HUES48 (cell line): ENCODE measurements around the gene B3GNT3.

Source experiments
- H3K27ac ChIP-seq: one replicate; pipeline ENCODE4 v1.7.0; 2013; ENCODE audit warnings: low read depth, low read length, inconsistent platforms
- H3K27me3 ChIP-seq: 2 replicates; pipeline ENCODE4 v1.6.1; 2013; ENCODE audit warnings: mild to moderate bottlenecking, low read length; ENCODE audit not compliant: control insufficient read depth, insufficient read depth
- H3K36me3 ChIP-seq: 2 replicates; pipeline ENCODE4 v1.6.1; 2013; ENCODE audit warnings: low read length; ENCODE audit not compliant: control insufficient read depth, insufficient read depth
- H3K4me1 ChIP-seq: 2 replicates; pipeline ENCODE4 v1.6.1; 2013; ENCODE audit warnings: mild to moderate bottlenecking, low read length; ENCODE audit not compliant: control insufficient read depth, insufficient read depth
- H3K4me3 ChIP-seq: 2 replicates; pipeline ENCODE4 v1.5.1; 2013; ENCODE audit warnings: mild to moderate bottlenecking, low read depth, low read length
- H3K9ac ChIP-seq: 2 replicates; pipeline ENCODE4 v1.6.1; 2013; ENCODE audit warnings: mild to moderate bottlenecking, low read depth, low read length, moderate library complexity
- H3K9me3 ChIP-seq: 2 replicates; pipeline ENCODE4 v1.6.1; 2013; ENCODE audit warnings: low read length; ENCODE audit not compliant: control insufficient read depth, insufficient read depth

Gene B3GNT3

GRCh38 chr19:17803264-17803896 lies 8.4 kb downstream of the B3GNT3 start:
- H3K4me3 ChIP-seq: no peak overlapping the region
- H3K36me3 ChIP-seq: no peaks in the 10 kb centered on the region

GRCh38 chr19:17805427-17805826 lies 10.5 kb downstream of the B3GNT3 start:
- no peak overlapping the region for H3K4me3 ChIP-seq
- no peaks in the 10 kb centered on the region for H3K27me3 ChIP-seq
- no peak overlapping the region for H3K27ac ChIP-seq
- no peaks in the 10 kb centered on the region for H3K36me3 ChIP-seq
- H3K9ac ChIP-seq: no peak overlapping the region
- H3K4me1 ChIP-seq: no peaks in the 10 kb centered on the region
- H3K9me3 ChIP-seq: no peaks in the 10 kb centered on the region

More at GRCh38 chr19:17803264-17803896, 8.4 kb downstream of the B3GNT3 start:
- Histone ChIP-seq H3K4me1 (no peaks in the 10 kb centered on the region), H3K27me3 (no peaks in the 10 kb centered on the region), H3K27ac (no peak overlapping the region), H3K9me3 (no peaks in the 10 kb centered on the region), H3K9ac (no peak overlapping the region)

- Histone ChIP-seq H3K9me3 (no peaks in the 10 kb centered on the region), H3K36me3 (no peaks in the 10 kb centered on the region), H3K9ac (no peak overlapping the region), H3K4me3 (no peak overlapping the region), H3K27ac (no peak overlapping the region), H3K4me1 (no peaks in the 10 kb centered on the region), H3K27me3 (no peaks in the 10 kb centered on the region)
These were observed 12.0 kb downstream of the B3GNT3 start for GRCh38 chr19:17806945-17807344.

DNA sequence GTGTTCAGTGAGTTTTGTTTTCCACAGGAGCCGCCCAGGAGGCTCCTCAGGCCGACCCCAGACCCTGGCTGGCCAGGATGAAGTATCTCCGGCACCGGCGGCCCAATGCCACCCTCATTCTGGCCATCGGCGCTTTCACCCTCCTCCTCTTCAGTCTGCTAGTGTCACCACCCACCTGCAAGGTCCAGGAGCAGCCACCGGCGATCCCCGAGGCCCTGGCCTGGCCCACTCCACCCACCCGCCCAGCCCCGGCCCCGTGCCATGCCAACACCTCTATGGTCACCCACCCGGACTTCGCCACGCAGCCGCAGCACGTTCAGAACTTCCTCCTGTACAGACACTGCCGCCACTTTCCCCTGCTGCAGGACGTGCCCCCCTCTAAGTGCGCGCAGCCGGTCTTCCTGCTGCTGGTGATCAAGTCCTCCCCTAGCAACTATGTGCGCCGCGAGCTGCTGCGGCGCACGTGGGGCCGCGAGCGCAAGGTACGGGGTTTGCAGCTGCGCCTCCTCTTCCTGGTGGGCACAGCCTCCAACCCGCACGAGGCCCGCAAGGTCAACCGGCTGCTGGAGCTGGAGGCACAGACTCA lies 12.9 kb downstream of the B3GNT3 start:
- H3K27me3 ChIP-seq: no peaks in the 10 kb centered on the region
- no peaks in the 10 kb centered on the region for H3K36me3 ChIP-seq
- no peak overlapping the region for H3K27ac ChIP-seq
- no peaks in the 10 kb centered on the region for H3K9me3 ChIP-seq
- H3K4me1 ChIP-seq: no peaks in the 10 kb centered on the region
- no peak overlapping the region for H3K4me3 ChIP-seq
- H3K9ac ChIP-seq: no peak overlapping the region

DNA sequence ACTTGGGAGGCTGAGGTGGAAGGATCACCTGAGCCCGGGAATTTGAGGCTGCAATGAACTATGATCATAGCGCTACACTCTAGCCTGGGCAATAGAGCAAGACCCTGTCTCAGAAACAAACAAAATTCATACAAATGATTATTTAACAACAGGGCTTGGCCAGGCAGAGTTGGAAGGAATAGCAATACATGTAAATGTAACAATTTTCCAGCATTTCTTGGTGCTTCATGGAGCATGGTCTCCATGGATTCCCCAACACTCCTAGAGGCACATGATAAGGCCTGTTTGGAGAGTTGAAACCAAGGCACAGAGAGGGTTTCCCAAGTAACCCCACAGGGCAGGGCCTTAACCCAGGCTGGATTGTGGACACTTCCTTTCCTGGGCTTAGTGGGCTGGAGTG lies 16.2 kb downstream of the B3GNT3 start:
- H3K4me3 ChIP-seq: no peak overlapping the region

GRCh38 chr19:17811681-17812080 lies 16.7 kb downstream of the B3GNT3 start:
- Histone ChIP-seq H3K9ac (no peak overlapping the region), H3K4me1 (no peaks in the 10 kb centered on the region), H3K9me3 (no peaks in the 10 kb centered on the region), H3K27ac (no peak overlapping the region), H3K4me3 (no peak overlapping the region), H3K36me3 (no peaks in the 10 kb centered on the region), H3K27me3 (no peaks in the 10 kb centered on the region)

More for the DNA sequence above, 16.2 kb downstream of the B3GNT3 start:
- no peak overlapping the region for H3K27ac ChIP-seq
- H3K36me3 ChIP-seq: no peaks in the 10 kb centered on the region
- no peaks in the 10 kb centered on the region for H3K4me1 ChIP-seq
- H3K9me3 ChIP-seq: no peaks in the 10 kb centered on the region
- no peak overlapping the region for H3K9ac ChIP-seq
- no peaks in the 10 kb centered on the region for H3K27me3 ChIP-seq

- no peaks in the 10 kb centered on the region for H3K9me3 ChIP-seq
- no peak overlapping the region for H3K9ac ChIP-seq
- no peak overlapping the region for H3K4me3 ChIP-seq
- H3K36me3 ChIP-seq: no peaks in the 10 kb centered on the region
- H3K4me1 ChIP-seq: no peaks in the 10 kb centered on the region
- H3K27me3 ChIP-seq: no peaks in the 10 kb centered on the region
- no peak overlapping the region for H3K27ac ChIP-seq
These were observed 17.2 kb downstream of the B3GNT3 start for GRCh38 chr19:17812099-17812498.

DNA sequence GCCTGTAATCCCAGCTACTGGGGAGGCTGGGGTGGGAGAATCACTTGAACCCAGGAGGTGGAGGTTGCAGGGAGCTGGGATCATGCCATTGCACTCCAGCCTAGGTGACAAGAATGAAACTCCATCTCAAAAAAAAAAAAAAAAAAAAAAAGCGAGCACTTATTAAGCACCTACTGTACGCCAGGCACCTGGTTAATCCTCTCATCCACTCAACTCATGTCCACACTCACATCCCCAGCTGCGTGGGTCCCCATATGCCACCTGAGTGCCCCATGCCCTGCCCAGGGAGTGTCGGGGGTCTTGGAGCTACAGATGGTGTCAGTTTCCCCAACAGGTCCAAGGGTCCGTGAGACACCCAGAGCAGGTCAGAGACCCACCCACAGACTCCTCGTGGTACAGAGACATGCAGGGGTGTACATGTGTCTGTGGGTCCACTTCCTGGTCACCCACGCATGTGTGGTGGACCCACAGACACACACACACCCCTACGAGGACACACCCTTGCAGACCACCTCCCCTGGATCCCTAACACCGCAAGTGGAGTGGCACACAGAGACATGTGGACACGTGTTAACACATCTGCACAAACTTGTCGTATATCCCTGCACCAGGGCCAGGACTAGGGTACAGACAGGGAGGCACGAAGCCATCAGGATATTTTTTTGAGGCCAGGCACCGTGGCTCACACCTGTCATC lies 22.9 kb downstream of the B3GNT3 start:
- Histone ChIP-seq H3K9me3 (no peaks in the 10 kb centered on the region), H3K4me1 (no peaks in the 10 kb centered on the region), H3K9ac (no peak overlapping the region), H3K27me3 (no peaks in the 10 kb centered on the region), H3K4me3 (no peak overlapping the region), H3K36me3 (no peaks in the 10 kb centered on the region), H3K27ac (no peak overlapping the region)

GRCh38 chr19:17821190-17821589 lies 26.3 kb downstream of the B3GNT3 start, which contains the start of gene INSL3:
Gene INSL3 (minus strand): TSS chr19:17821519. CDS start chr19:17821506, 13 bp downstream.
- H3K27me3 ChIP-seq: no peaks in the 10 kb centered on the region
- H3K4me1 ChIP-seq: no peaks in the 10 kb centered on the region
- H3K9ac ChIP-seq: no peak within 1 kb of the TSS
- no peak within 1 kb of the TSS for H3K27ac ChIP-seq
- H3K4me3 ChIP-seq: no peak within 1 kb of the TSS
- H3K9me3 ChIP-seq: no peaks in the 10 kb centered on the region
- no peaks in the 10 kb centered on the region for H3K36me3 ChIP-seq

- Histone ChIP-seq H3K36me3 (no peaks in the 10 kb centered on the region), H3K27me3 (no peaks in the 10 kb centered on the region), H3K27ac (no peak overlapping the region), H3K9me3 (no peaks in the 10 kb centered on the region), H3K4me1 (no peaks in the 10 kb centered on the region), H3K9ac (no peak overlapping the region), H3K4me3 (no peak overlapping the region)
These were observed 29.4 kb downstream of the B3GNT3 start for GRCh38 chr19:17824339-17824738.

GRCh38 chr19:17826508-17827056 lies 31.6 kb downstream of the B3GNT3 start:
- H3K4me3 ChIP-seq: no peak overlapping the region
- no peaks in the 10 kb centered on the region for H3K9me3 ChIP-seq
- H3K27ac ChIP-seq: no peak overlapping the region
- H3K4me1 ChIP-seq: no peaks in the 10 kb centered on the region
- no peak overlapping the region for H3K9ac ChIP-seq
- no peaks in the 10 kb centered on the region for H3K36me3 ChIP-seq
- H3K27me3 ChIP-seq: peaks cover under 1% of the 10 kb centered on the region; the same call in 1 of the 2 replicates
